ENCODE measurements around the gene ELSPBP1.
"Not testable (repeated sequence)": the region's sequence is repeated elsewhere in the genome, so short reads cannot be mapped to it uniquely, and the experiment has no call there.

The ELSPBP1 gene

DNA sequence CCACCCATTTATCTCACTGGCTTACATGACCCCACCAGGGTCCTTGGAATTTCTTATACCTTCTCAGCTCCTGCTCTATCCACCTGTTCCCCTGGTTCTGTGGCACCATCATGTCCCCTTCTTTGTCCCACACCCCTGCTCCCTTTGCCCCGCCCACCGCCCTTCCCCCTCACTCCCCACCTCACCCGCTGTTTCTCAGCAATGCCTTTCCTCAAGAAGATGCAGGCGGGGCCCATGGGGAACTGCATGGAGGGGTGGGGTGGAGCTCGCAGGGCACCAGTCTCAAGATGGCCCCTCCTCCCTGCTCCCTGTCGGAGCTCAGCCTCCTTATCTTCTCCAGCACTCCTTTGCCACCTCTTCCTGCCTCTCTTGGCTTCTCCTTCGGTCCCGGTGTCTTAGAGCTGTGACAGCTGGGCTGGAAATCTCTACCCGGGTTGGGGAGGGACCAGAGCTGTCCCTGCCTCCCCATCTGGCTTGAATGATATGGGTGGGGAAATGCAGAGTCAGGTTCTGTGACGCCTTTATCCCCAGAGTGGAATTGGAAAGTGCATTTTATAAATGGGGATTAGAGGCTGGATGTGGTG is 49.3 kb downstream of the ELSPBP1 start, which contains the start of gene CABP5:
Gene CABP5, minus strand, starts transcription at position 405 of the 584 bp plus-strand sequence. Its CDS starts 157 bp downstream, at position 248.
- no peak for DNase-seq (ENCODE audit: low spot score)

DNA sequence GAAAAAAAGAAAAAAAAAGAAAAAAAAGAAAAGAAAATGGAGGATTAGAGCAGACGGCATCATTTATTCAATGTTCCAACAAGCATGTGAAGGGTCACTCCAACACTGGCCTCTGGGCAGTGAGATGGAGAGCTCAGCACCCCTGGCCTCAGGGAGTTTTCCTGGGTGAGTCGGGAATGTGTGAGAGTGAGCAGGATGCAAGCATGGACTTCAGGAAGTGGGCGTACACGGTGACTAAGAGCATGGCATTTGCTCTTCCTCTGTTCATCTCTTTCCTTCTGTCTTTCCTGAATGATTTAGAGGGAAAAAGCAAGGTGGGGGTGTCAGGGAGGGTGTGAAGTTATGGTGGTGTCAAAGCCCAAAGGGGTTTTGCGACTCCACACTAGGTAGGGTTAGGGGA is 50.1 kb downstream of the ELSPBP1 start:
- no peak for DNase-seq (ENCODE audit: low spot score)

DNA sequence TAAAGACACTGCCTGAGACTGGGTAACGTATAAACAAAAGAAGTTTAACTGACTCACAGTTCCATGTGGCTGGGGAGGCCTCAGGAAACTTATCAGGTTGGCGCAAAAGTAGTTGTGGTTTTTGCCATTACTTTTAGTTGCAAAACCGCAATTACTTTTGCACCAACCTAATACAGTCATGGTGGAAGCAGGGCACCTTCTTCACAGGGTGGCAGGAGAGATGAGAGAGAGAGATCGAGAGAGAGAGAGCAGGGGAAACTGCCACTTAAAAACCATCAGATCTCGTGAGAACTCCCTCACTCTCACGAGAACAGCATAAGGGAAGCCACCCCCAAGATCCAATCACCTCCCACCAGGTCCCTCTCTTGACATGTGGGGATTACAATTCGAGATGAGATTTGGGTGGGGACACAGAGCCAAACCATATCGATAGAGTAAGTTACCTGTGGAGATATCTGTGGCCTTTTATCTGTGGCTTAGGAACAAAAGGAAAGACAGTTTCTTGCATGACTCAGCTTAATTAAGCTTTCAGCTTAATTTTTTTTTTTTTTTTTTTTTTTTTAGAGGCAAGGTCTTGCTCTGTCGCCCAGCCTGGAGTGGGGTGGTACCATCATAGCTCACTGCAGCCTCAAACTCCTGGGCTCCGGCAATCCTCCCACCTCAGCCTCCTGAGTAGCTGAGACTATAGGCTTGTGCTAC is 57.1 kb downstream of the ELSPBP1 start:
- no peak for DNase-seq (ENCODE audit: low spot score)

DNA sequence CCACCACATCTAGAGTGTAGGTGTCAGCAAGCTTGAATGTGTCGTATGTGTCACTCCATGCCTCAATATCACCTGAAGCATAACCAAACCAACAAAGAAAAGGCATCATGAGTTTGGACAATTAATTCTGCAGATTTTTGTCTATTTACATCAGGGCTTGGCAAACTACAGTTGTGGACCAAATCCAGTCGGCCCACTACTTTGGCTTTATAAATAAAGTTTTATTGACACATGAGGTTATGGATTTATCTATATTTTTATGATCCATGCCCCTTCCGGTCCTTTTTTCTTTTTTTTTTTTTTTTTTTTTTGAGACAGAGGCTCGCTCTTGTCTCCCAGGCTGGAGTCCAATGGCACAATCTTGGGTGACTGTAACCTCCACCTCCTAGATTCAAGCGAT is 58.6 kb downstream of the ELSPBP1 start:
- no peak for DNase-seq (ENCODE audit: low spot score)

DNA sequence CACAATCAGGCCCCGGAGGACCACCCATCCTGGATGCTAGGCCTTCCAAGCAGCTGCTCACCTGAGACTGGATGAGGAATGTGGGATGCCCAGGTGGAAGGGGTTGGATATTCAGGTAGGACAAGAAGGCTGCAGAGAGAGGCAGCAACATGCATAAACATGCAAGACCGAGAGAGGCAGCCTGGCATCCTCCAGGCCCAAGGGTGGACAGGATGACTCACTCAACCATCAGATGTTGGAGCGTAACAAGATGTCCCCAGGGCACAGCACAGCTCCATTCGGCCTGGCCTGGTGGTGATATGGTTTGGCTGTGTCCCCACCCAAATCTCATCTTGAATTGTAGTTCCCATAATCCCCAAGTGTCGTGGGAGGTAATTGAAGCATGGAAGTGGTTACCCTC is 59.4 kb downstream of the ELSPBP1 start:
- no peak for DNase-seq (ENCODE audit: low spot score)

DNA sequence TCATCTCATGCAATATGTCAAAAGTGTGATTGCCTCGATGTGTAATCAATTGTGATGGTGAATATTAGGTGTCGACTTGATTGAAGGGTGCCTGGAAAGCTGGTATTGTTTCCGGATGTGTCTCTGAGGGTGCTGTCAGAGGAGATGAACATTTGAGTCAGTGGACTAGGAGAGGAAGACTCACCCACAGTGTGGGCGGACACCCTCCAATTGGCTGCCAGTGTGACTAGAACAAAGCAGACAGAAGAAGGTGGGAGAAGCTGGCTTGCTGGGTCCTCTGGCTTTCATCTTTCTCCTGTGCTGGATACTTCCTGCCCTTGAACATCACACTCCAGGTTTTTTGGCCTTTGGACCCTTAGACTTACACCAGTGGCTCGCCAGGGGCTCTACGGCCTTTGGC is 64.9 kb downstream of the ELSPBP1 start:
- no peak for DNase-seq (ENCODE audit: low spot score)

DNA sequence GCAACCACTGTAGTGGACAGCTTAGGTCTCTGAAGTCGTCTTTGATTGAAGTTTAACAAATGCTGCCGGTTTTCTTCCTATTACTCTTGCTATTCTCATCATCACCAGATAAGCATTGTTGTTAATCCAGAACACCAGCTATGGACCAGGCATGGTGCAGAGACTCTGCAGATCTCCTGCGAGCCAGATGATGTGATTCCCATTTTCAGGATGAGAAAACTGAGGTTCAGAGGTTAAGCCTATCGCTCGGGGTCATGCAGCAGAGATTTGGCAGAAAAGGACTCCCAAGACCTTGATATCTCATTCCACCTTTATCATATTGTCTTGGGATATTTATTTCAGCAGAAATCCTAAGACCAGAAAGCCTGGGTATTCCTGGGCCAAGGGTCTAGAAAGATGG is 65.9 kb downstream of the ELSPBP1 start:
- no peak for DNase-seq (ENCODE audit: low spot score)

DNA sequence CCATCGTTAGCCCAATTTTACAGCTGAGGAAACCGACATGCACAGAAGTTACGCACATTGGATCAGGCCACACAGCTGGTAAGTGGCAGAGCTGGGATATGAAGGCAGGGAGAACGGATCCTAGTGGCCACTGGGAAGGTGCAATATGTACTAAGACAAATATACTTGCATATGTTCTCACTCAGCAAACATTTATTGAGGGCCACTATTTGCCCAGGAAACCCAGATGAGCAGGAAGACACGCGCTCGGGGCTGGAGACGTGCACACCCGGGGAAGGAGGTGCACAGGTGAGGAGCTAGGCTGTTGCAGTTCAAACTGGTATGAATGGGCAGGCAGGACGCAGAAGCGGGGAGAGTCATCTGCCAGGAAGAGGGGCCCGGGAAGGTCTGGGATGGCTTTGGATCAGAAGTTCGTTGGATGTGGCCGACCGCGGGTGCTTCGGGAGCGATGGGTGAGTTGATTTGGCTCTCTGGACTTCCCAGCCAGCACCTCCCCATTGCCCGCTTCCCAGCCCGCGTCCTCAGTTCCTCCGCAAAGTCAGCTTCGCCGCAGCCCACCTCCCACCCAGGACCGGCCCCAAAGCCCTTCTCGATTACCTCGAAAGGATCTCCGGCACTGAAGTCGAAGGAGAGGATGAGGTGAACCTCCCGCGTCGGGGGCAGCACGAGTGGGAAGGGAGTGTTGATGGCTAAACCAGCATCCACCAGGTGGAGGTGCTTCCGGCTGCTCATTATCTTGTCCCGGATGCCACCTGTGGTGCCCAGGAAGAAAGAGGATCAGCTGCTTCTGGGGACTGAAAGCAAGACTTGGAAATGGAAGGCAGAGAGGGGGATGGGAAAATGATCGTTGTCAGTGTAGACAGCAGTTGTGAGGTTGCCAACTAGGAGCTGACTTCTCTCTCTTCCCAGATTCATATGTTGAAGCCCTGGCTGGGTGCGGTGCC is 67.2 kb downstream of the ELSPBP1 start:
- no peak for DNase-seq (ENCODE audit: low spot score)

DNA sequence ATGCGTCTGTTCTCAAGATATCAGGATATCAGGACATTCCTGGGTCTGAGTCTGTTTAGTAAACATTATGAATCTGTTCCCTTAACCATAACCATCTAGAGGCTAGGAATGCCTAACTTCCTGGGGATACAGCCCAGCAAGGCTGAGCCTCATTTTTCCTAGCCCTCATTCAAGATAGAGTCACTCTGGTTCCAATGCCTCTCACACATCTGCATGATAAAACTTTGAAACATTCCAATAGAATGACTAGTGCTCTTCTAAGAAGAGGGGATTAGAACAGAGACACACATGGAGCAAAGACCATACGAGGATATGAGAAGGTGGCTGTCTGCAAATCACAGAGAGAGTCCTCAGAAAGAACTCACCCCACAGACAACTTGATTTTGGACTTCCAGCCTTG is 70.1 kb downstream of the ELSPBP1 start:
- no peak for DNase-seq (ENCODE audit: low spot score)

DNA sequence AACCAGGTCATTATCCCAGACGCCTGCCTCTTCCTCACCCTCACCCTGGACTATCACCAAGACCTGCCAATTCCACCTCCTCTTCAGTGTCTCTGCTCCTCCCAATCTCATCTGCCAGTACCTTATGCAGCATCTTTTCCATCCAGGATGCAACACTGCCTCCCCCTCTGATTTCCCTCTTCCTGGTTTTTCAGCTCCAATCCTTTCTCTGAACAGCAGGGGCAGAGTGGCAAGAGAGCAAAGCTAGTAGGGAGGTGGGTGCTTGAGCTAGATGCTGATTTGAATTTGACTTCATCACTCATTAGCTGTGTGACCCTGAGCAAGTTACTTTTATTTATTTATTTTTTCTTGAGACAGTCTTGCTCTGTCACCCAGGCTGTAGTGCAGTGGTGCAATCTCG is 75.0 kb downstream of the ELSPBP1 start:
- no peak for DNase-seq (ENCODE audit: low spot score)

DNA sequence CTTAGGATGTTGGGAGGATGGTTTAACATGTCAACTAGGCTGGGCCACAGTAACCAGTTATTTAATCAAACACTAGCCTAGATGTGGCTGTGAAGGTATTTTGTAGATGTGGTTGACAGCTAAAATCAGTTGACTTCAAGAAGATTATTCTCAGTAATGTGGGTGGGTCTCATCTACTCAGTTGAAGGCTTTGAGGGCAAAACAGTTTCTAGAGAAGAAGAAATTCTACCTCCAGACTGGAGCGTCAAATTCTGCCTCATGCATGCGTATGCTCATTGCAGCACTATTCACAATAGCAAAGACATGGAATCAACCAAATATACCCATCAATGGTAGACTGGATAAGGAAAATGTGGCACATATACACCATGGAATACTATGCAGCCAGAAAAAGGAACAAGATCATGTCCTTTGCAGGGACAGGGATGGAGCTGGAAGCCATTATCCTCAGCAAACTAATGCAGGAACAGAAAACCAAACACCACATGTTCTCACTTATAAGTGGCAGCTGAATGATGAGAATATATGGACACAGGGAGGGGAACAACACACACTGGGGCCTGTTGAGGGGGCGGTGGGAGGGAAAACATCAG is 75.8 kb downstream of the ELSPBP1 start:
- DNase-seq (ENCODE audit: low spot score): not testable (repeated sequence)
